Loucy (cell line): ENCODE measurements around the gene TBC1D22A.

Experiments
- CTCF ChIP-seq: fragments of 200-600 bp; sonication (generic); conservative IDR thresholded peaks from 2 replicates; pipeline ENCODE4 v1.5.1; 2014; ENCODE audit warnings: mild to moderate bottlenecking, antibody characterized with exemption, low read length
- EZH2phosphoT487 ChIP-seq: fragments of 200-600 bp; IDR thresholded peaks from 2 replicates; pipeline ENCODE4 v1.6.1; 2018; ENCODE audit warnings: antibody characterized with exemption, mild to moderate bottlenecking, moderate library complexity, borderline replicate concordance

- TF ChIP-seq CTCF (no peak), EZH2phosphoT487 (no peak)
Observed at GRCh38 chr22:46815896-46816731, 53.7 kb downstream of the TBC1D22A start.
